Fibroblast of upper back skin (primary cell): ENCODE measurements around the gene NCBP3.
"Not testable (repeated sequence)": the region's sequence is repeated elsewhere in the genome, so short reads cannot be mapped to it uniquely, and the experiment has no call there.

Experiments
- DNase-seq: peaks from one replicate; pipeline ENCODE4 v3.0.0-alpha.2; 2013

NCBP3 gene

DNA sequence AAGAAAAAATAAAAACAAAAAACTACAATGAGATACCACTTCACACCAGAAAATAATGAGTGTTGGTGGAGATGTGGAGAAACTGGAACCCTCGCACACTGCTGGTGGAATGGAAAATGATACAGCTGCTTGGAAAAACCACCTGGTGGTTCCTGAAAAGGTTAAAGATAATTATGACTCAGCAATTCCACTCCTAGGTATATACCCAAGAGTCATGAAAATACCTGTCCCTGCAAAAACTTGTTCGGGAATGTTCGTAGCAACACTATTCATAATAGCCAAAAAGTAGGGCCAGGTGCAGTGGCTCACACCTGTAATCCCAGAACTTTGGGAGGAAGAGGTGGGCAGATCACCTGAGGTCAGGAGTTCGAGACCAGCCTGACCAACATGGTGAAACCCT, 36.9 kb downstream of the NCBP3 start:
- no peak for DNase-seq

DNA sequence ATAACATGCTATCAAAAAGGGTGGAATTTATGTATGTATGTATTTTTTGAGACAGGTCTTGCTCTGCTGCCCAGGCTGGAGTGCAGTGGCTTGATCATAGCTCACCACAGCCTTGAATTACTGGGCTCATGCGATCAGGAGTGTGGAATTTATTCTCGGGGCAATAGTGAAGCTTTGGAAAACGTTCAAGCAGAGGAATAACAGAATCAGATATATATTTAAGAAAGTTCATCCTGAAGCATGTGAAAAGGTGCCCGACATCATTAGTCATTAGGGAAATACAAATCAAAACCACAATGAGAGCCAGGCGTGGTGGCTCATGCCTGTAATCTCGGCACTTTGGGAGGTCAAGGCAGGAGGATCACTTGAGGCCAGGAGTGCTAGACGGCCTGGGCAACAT, 37.3 kb downstream of the NCBP3 start:
- no peak for DNase-seq

GRCh38 chr17:3805581-3805980, 40.5 kb downstream of the NCBP3 start:
- DNase-seq: no peak

GRCh38 chr17:3804503-3804931, 41.5 kb downstream of the NCBP3 start:
- no peak for DNase-seq

- DNase-seq: no peak
Measured at GRCh38 chr17:3803308-3803640, 42.8 kb downstream of the NCBP3 start.

- peak; percentile 89 for DNase-seq
Measured at GRCh38 chr17:3802461-3803307, 43.4 kb downstream of the NCBP3 start.

GRCh38 chr17:3801792-3802191, 44.3 kb downstream of the NCBP3 start:
- DNase-seq: no peak

DNA sequence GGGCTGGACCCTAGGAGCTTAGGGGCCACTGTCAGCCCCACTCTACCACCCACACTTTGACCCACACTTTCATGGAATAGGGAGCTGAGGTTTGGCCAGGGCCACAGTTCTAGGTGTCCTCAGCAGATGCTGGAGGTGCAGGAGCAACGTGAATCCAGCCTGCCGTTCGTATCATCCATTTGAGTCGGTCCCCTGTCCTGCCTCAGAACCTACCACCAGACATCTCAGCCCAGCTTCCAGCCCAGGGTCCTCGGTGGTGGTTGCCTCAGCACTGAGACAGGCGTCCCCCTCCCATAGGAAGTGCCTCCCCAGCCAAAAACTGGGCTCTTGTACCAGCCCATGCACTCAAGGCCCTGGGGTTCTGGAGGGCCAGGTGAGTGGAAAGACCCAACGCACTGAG, 44.7 kb downstream of the NCBP3 start:
- DNase-seq: no peak

DNA sequence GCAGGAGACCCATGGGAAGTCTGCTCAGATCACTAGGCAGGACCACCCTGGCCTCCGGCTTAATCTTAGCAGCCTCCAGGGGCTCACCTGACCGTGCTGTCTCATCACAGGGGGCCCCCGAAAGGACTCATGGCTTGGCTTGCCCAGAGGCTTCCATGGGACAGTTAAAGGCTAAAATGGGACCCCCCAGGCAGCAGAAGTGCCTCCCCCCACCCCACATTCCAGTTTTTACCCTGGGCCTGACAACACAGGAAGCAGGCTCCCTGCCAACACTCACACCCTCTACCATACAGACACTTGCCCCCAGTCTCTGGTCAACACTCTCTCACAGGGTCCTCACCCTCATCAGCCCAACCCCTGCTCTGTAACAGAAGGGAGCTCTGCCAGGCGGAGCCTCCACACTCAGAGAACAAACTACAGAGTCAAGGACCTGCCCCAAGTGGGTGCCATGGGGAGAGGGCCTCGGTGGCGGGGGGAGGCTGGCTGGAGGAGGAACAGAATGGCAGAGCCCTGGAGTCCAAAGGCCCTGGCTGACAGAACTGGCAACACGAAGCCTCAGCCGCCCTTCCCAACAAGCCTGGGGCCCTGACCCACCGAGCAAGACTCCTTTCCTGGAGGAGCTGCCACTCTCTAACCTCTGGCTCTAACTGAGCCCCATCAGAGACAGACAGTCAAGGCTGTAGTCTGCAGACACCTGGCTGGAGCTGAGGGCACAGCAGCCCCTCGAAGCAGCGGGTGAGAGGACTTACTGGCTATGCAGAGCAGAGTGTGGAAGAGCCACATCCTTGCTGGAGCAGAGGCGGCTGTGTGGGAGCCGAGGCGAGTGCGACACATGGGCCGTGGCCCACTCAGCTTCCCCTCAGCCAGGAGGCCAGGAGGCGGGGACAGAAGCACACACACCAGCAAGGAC, 45.4 kb downstream of the NCBP3 start, which contains the start of gene ITGAE:
Gene ITGAE, minus strand, starts transcription at position 827 of the 910 bp plus-strand sequence. Its CDS starts 44 bp downstream, at position 783.
- DNase-seq: no peak

DNA sequence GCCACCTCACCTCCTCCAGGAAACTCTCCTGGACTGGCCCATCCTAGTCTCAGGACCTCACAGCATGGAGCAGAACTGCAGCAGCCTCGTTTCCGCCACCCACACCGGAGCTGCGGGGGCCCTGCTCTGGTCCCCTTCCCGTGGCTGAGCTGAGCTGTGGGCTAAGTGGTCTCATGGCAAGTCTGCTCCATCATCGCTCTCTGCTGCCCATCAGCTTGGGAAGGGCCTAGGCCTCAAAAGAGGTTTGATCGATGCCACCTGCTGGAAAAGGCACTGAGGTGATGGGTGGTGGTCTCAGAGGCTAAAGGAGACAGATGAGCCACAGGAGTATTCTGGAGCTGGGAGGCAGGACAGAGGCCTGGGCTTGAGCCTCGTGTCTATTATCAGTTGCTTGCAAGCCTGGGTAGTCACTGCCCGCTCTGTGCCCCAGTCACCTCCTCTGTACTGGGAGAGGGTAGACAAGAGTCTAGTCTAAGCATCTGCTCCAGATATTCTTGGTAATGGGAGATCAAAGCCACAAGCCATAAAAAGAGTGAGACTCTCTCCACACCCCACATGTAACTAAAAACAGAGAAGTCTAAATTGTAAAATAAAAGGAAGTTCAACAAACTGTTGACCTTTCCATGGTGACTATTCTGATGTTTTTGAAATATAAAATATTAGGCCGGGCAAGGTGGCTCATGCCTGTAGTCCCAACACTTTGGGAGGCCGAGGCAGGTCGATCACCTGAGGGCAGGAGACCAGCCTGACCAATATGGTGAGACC, 46.7 kb downstream of the NCBP3 start:
- no peak for DNase-seq

- no peak for DNase-seq
Measured at GRCh38 chr17:3798273-3799180, 47.5 kb downstream of the NCBP3 start.

DNA sequence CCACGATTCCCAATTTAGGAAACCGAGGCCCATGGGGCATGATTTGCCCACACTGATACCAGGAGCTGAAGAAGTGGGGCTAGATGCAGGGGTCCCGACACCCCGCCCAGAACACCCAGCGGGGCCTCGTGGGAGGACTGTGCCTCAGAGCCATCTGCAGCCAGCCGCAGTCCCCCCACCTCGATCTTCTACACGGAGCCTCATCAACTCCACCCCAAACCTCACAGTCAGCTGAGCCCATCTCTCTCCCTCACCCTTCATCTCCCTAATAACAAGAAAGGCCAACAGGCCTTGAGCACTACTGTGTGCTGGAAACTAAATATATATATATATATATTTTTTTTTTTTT, 49.2 kb downstream of the NCBP3 start:
- no peak for DNase-seq

DNA sequence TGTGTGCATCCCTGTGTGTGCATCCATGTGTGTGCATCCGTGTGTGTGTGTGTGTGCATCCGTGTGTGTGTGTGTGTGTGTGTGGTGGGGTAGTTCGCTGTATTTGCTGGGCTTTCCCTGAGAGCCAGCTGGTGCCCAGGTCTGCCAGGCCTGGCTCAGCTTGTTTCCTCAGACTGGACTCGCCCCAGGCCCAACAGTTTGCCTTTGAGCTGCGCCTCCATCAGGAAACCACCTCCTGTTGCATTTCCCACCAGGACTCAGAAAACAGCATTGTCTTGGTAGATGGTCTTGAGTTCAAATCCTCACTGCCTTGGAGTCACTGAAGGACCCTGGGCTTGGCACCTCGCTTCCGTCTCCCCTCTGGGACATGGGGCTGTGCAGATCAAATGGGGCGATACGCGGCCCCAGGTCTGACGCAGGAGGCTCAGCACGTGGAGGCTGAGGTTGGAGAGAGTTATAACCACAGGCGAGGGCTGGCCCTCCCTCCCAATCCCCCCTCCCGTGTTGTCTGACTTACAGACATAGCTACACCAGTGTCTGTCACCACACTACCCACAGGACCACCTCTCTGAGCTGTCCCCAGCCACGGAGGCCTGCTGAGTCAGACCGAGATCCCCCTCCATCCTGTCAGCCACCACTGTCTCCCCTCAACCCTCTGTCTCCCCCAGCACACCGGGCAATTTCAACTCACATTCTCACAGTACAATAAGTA, 49.8 kb downstream of the NCBP3 start:
- peak; percentile 32 for DNase-seq

DNA sequence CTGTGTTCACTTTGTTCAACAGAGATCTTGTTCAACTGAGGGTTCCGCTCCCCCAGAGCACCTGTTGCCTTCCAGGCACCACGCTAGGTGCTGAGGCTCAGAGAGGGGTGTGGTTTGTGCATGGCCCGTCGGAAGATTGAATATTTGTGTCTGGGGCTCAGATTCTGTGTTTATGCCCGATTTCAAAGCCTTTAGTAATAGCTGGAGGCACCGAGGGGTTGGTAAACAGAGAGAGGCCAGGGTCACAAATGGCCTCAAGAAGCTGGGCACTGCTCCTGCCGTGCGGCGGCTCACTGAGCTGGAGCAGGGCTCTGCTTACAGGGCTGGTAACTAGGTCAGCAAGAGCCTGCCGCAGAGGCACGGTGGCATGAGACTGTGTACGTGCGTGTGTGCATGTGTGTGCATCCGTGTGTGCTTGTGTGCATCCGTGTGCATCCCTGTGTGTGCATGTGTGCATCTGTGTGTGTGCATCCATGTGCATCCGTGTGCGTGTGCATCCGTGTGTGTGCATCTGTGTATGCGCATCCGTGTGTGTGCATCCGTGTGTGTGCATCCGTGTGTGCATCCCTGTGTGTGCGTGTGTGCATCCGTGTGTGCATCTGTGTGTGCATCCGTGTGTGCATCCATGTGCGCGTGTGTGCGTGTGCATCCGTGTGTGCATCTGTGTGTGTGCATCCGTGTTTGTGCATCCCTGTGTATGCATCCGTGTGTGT, 50.5 kb downstream of the NCBP3 start:
- DNase-seq: no peak

- DNase-seq: peak; percentile 90
Measured at GRCh38 chr17:3794557-3795389, 51.3 kb downstream of the NCBP3 start.

DNA sequence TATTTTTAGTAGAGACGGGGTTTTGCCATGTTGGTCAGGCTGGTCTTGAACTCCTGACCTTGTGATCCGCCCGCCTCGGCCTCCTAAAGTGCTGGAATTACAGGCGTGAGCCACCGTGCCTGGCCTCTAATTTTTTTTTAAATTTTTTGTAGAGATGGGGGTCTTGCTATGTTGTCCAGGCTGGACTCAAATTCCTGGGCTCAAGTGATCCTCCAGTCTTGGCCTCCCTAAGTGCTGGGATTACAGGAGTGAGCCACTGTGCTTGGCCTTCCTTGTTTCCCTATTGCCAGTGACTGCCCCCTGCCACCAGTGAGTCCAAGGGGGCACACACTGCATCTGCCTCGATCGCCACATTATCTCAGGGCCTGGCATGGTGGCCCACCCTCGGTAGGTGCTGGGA, 51.9 kb downstream of the NCBP3 start:
- DNase-seq: not testable (repeated sequence)

- DNase-seq: not testable (repeated sequence)
Measured at GRCh38 chr17:3793258-3793657, 52.8 kb downstream of the NCBP3 start.

DNA sequence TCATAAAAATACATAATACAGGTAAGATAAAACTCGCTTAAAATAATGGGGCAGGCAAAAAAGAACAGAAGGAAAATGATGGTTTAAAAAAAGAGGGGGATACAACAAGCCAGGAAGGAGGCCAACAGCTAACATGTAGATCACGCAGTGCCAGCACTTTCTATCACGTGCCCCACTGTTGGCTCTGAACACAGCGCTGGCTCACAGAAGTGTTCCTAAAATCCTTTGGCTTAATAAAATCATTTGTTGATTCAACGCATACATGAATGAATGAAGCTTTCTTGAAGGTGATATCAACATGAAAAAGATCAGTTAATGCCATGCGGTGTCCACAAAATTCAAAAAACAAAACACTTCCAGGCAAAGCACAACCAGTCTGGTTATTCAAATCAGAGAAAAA, 53.6 kb downstream of the NCBP3 start:
- DNase-seq: no peak

- no peak for DNase-seq
Measured at GRCh38 chr17:3788200-3788599, 57.8 kb downstream of the NCBP3 start.

GRCh38 chr17:3785323-3785722, 60.7 kb downstream of the NCBP3 start:
- not testable (repeated sequence) for DNase-seq
